Measurements from ENCODE around the gene BCL2.
"Not testable (repeated sequence)": the region's sequence is repeated elsewhere in the genome, so short reads cannot be mapped to it uniquely, and the experiment has no call there.

Gene BCL2

GRCh38 chr18:63232826-63233225, 86.7 kb downstream of the BCL2 start:
- DNase-seq = no peak

GRCh38 chr18:63229971-63230370, 89.6 kb downstream of the BCL2 start:
- no peak for DNase-seq

- DNase-seq = no peak
Observed at GRCh38 chr18:63225434-63225833, 94.1 kb downstream of the BCL2 start.

DNA sequence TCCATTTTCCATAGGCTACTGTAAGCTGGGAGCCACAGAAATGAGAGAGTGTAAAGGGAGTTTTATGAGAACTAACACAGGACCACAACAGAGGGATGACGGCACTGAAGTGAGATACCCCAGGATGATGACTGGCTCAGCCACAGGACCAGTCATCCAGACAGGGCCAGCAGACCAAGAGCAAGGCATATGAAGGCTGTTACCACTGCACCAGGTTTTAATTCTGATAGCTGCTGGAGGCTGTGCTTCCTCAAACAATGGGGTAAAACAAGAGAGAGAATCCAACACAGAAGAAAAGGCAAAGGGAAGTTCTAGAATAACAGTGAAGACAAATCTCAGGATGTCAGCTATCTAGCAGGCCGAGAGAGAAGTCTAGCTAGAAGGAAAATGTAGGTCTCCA, 94.9 kb downstream of the BCL2 start:
- no peak for DNase-seq

- DNase-seq = no peak
Observed at GRCh38 chr18:63223837-63224236, 95.7 kb downstream of the BCL2 start.

DNA sequence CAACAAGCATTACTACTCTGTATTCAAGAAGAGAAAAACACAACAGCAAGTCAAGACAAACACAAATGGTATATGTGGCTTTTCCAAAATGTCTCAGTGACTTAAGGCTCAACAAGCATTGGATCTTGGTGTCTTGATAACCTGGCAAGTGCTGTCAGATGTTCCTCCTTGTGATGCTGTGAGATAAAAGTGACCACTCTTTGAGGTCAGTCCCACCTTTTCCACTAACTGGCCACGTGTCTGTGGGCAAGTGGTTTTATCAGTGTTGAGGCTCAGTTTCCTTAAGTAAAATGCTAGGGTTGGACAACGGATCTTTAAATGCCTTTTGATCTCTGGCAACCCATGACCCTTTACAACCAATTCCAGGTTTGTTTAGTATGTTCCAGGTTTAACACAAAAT, 98.7 kb downstream of the BCL2 start:
- DNase-seq = no peak

GRCh38 chr18:63218472-63218871, 101.1 kb downstream of the BCL2 start:
- DNase-seq = no peak

- DNase-seq = no peak
Observed at GRCh38 chr18:63216516-63217311, 102.9 kb downstream of the BCL2 start.

DNA sequence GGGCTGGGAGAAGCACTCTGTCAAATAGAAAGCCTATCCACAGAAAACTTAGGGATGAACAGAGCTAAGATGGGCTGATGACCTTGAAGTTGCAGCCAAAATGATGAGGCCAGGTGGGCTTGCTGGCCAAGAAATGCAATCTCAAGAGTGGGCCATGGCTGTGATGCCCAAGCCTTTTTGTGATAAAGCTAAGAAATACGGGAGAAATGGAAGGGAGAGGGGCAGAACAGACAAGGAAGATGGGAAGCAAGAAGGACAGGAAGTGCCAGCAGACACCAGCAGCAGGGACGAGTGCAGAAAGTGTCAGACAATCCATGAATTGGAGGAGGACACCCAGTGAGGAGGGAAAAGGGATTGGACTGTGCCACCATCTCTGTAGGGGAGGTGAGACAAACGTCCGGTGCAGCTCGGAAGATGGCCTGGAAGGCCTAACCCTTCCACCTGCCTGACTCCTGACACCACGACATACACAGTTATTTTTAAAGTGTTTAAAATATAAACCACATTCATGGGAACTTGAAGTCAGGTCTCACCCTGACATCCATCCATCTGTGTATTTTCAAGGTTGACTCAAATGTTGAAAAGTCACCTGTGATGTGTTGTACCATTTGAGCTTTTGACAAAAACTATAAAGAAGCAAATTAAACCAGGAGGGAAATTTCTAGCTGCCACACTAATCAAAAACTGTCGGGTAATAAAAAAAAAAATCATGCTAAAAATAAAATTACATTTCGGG, 105.5 kb downstream of the BCL2 start:
- DNase-seq = no peak

DNA sequence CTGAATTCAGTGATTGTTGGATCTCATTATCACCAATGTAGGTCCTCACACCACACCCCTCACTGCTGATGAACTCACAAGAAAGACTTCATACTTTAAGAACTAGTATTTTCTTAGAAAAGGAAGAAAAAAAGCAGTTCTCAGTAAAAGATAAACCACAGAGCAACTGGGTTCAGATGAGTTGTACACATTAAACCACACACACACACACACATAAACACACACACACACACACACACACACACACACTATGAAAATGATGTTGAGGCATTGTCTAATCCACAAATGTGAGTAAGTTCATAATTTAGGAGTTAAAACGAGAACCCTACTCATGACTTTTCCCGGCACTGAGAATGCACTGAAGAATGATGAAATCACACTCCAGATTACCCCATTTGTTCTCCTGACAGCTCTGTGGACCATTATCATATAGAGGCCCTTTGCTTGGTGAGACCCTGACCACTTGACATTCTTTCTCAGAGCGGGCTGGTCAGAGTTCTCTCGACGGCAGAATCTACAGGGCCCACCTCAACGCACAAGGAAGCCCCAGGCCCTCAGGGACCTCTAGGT, 106.2 kb downstream of the BCL2 start:
- no peak for DNase-seq

- no peak for DNase-seq
Observed at GRCh38 chr18:63210521-63210920, 109.0 kb downstream of the BCL2 start.

DNA sequence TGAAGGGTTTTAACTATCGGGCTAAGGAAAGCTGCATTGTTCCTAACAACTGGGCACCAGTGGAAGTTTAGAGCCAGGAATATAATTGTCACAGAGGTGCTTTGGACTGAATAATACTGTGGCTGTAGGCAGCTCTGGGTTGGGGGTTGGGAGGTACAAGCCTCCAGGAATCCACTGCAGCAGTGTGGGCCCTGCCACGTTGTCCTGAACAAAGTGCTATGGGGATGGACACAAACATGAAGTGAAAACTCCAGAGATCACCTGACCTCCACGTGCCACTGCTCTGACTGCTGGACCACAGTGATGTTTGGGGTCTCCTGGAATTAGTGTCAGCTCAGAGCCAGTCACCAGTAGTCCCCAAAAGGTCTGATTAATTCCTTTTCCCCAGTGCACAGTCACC, 110.9 kb downstream of the BCL2 start:
- DNase-seq = no peak

GRCh38 chr18:63207835-63208234, 111.7 kb downstream of the BCL2 start:
- peak; percentile 50 for DNase-seq

- DNase-seq = no peak
Observed at GRCh38 chr18:63207143-63207790, 112.3 kb downstream of the BCL2 start.

- DNase-seq = no peak
Observed at GRCh38 chr18:63206433-63207142, 113.0 kb downstream of the BCL2 start.

GRCh38 chr18:63205791-63206252, 113.7 kb downstream of the BCL2 start:
- no peak for DNase-seq

DNA sequence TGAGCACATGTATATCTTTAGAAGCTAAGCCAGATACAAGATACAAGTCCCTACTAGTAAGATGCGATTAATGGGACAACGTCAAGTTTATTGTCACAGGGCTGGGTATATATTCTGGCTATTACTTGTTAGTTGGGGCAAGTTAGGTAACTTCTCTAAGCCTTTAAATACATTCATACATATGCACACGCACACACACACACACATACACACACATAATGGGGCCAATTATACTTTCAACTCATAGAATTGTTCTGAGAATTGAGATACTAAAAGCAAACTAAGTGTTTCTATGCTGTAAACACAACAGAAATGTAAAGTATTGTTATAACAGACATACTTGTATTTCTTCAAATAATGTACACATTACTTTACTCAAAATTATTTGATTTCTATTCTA, 116.1 kb downstream of the BCL2 start:
- DNase-seq = no peak

DNA sequence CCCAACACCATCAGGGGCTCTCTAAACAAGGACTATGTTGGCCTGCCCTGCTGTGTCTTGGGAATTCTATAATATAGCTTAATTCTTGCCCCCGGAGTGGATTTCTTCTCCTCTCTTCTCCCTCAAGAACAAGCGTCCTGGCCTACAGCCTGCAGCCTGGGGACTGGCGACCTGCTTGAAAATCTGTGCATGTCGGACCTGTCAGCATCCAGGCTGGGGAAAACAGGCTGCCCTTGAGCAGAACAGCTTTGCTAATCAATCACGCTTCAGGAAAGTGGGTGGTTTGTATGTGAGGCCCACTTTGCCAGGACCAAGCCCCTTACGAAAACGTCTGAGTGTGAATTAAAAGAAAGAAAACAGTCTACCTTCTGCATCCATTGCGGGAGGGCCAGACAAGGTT, 116.7 kb downstream of the BCL2 start:
- no peak for DNase-seq

DNA sequence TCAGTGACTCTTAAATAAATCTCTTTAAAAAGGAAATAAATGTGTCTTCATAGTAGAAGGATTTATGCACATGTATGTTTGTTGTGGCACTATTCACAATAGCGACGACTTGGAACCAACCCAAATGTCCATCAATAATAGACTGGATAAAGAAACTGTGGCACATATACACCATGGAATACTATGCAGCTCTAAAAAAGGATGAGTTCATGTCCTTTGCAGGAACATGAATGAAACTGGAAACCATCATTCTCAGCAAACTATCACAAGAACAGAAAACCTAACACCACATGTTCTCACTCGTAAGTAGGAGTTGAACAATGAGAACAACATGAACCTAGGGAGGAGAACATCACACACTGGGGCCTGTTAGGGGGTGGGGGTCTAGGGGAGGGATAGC, 118.1 kb downstream of the BCL2 start:
- DNase-seq = not testable (repeated sequence)

DNA sequence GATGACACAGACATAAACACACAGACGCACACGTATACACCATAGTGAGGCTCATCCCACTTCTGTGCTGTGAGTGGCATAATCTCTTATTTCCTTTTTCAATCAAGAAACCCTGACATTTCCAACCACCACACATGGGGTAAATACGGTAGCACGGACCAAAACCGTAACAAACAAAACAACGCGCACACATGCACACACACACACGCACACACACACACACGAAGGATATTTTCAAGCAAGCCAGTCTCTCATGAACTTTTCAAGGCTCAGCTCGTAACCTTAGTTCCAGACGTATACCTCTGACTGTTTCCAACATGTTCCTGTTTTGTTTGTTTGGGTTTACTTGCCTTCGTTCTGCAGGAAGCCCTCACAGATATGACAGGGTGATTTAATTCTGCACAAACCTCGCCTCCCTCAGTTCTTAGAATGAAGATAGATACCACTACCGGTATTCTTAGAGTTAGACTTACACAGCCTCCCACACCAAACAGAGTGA, 119.8 kb downstream of the BCL2 start:
- no peak for DNase-seq

DNA sequence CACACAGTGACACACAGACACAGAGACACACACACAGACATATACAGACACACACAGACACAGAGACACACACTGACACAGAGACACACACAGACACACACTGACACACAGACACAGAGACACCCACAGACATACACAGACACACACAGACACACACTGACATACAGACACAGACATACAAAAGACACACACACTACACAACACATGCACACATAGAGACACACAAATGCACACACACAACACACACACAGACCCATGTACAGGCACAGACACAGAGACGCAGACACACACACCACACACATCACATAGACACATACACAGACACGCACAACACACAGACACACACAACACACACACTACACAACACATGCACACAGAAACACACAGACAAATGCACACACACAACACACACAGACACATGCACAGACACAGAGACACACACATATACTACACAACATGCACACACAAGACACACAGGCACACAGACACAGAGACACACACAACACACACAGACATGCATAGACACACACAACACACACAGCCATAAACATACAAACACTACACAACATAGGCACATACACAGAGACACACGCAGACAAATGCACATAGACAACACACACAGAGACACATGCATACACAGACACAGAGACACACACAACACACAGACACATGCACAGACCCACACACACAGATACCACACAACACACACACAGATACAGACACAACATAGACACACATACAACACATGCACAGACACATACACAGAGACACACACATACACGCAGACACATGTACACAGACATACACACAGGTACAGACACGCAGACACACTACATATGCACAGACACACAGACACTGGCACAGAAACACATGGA, 120.5 kb downstream of the BCL2 start:
- no peak for DNase-seq
